CD14-positive monocyte (primary cell): ENCODE results near the gene CCL4. TPM values are rescaled to one million over a fixed set of nuclear protein-coding genes. Genes with fewer than 3 reads are reported as not detected.

Experiments
- DNase-seq, 3 donors: peaks; one replicate each; pipeline ENCODE4 v3.0.0-alpha.2; 2011 to 2022
- H2AFZ ChIP-seq: 2 replicates; pipeline ENCODE4 v1.6.0; 2012; ENCODE audit warnings: mild to moderate bottlenecking, low read depth, low read length, inconsistent platforms; ENCODE audit not compliant: insufficient read depth, poor library complexity, severe bottlenecking
- H3K27ac ChIP-seq, 2 donors: 1 replicate in 1 of 2; 2 replicates in 1 of 2; pipeline ENCODE4 v1.5.1; 2012 to 2013; ENCODE audit warnings: low read length in 2 of 2, control low read depth in 1 of 2, inconsistent platforms in 1 of 2, low read depth in 1 of 2, mild to moderate bottlenecking in 1 of 2
- H3K27me3 ChIP-seq, 2 donors: one replicate each; pipeline versions ENCODE4 v1.6.0 to v1.6.1; 2011 to 2013; ENCODE audit warnings: low read length in 2 of 2; ENCODE audit not compliant: control insufficient read depth in 2 of 2, insufficient read depth in 2 of 2
- H3K36me3 ChIP-seq, 2 donors: replicated peaks in 1 of 2; 1 replicate in 1 of 2; 2 replicates in 1 of 2; pipeline versions ENCODE4 v1.5.1 to v1.6.1; 2012 to 2013; ENCODE audit warnings: low read length in 2 of 2, control low read depth in 1 of 2, inconsistent platforms in 1 of 2, mild to moderate bottlenecking in 1 of 2; ENCODE audit not compliant: insufficient read depth in 2 of 2, control insufficient read depth in 1 of 2
- H3K4me1 ChIP-seq, 2 donors: 1 replicate in 1 of 2; 2 replicates in 1 of 2; pipeline versions ENCODE4 v1.5.1 to v1.6.1; 2012 to 2013; ENCODE audit warnings: low read length in 2 of 2, control low read depth in 1 of 2, inconsistent platforms in 1 of 2, mild to moderate bottlenecking in 1 of 2, moderate library complexity in 1 of 2; ENCODE audit not compliant: insufficient read depth in 2 of 2, control insufficient read depth in 1 of 2
- H3K4me2 ChIP-seq: replicated peaks from 2 replicates; pipeline ENCODE3; 2012; ENCODE audit warnings: low read length, moderate library complexity, mild to moderate bottlenecking; ENCODE audit not compliant: poor library complexity, severe bottlenecking; ENCODE audit errors: extremely low read depth
- H3K4me3 ChIP-seq, 3 experiments: fragments of 200-600 bp in 1 of 3; sonication (generic) in 1 of 3; replicated peaks in 1 of 3; 1 replicate in 2 of 3; 2 replicates in 1 of 3; pipeline ENCODE4 v1.5.1; 2011 to 2013; ENCODE audit warnings: low read length in 3 of 3, mild to moderate bottlenecking in 3 of 3, control low read depth in 2 of 3, low read depth in 2 of 3, inconsistent platforms in 1 of 3, moderate library complexity in 1 of 3
- H3K79me2 ChIP-seq: 2 replicates; pipeline ENCODE4 v1.6.0; 2012; ENCODE audit warnings: mild to moderate bottlenecking, control low read depth, inconsistent platforms, low read length, moderate library complexity; ENCODE audit not compliant: insufficient read depth
- H3K9ac ChIP-seq: 2 replicates; pipeline ENCODE4 v1.6.0; 2017; ENCODE audit warnings: low read length, mild to moderate bottlenecking; ENCODE audit not compliant: insufficient read depth, poor library complexity, severe bottlenecking
- H3K9me3 ChIP-seq, 2 donors: replicated peaks in 1 of 2; 1 replicate in 1 of 2; 2 replicates in 1 of 2; pipeline versions ENCODE4 v1.5.1 to v1.6.1; 2012 to 2013; ENCODE audit warnings: low read length in 2 of 2, control low read depth in 1 of 2; ENCODE audit not compliant: control insufficient read depth in 1 of 2, insufficient read depth in 1 of 2
- H4K20me1 ChIP-seq: 2 replicates; pipeline ENCODE4 v1.6.0; 2012; ENCODE audit warnings: mild to moderate bottlenecking, low read length, control low read depth, moderate library complexity; ENCODE audit not compliant: insufficient read depth
- H3K27ac Mint-ChIP-seq, 7 donors: one replicate each; pipeline ENCODE4 v1.8.0; 2020; ENCODE audit warnings: mild to moderate bottlenecking in 7 of 7, mixed read lengths in 7 of 7, moderate library complexity in 6 of 7, inconsistent platforms in 2 of 7
- H3K27me3 Mint-ChIP-seq, 3 donors: one replicate each; pipeline ENCODE4 v1.8.0; 2021 to 2022; ENCODE audit warnings: low read depth in 3 of 3, mild to moderate bottlenecking in 3 of 3, mixed read lengths in 3 of 3, moderate library complexity in 3 of 3, inconsistent platforms in 1 of 3
- H3K36me3 Mint-ChIP-seq, 2 donors: one replicate each; pipeline ENCODE4 v1.8.0; 2020; ENCODE audit warnings: mixed read lengths in 2 of 2, inconsistent platforms in 1 of 2, mild to moderate bottlenecking in 1 of 2
- H3K4me1 Mint-ChIP-seq: one replicate; pipeline ENCODE4 v1.8.0; 2020; ENCODE audit warnings: mild to moderate bottlenecking, mixed read lengths
- H3K4me3 Mint-ChIP-seq, 2 donors: one replicate each; pipeline ENCODE4 v1.8.0; 2020; ENCODE audit warnings: mild to moderate bottlenecking in 2 of 2, mixed read lengths in 2 of 2, moderate library complexity in 1 of 2
- H3K9me3 Mint-ChIP-seq, 7 donors: one replicate each; pipeline ENCODE4 v1.8.0; 2020 to 2022; ENCODE audit warnings: mixed read lengths in 7 of 7, mild to moderate bottlenecking in 6 of 7, moderate library complexity in 6 of 7, inconsistent platforms in 2 of 7
- WGBS: methylation state at CpG from one replicate; pipeline ENCODE4 v1.1.5; 2013; ENCODE audit warnings: missing lambda C conversion rate; ENCODE audit not compliant: insufficient coverage; 5-methylcytosine and 5-hydroxymethylcytosine counted together
- intact Hi-C, 2 donors: fragments of 100-400 bp; cut with micrococcal nuclease; formaldehyde crosslinking; loops; one replicate each; pipeline versions ENCODE4 v1.15.0 to v1.15.1; 2023
- polyA plus RNA-seq, 3 donors: library from polyadenylated mRNA; depleted of rRNA in 1 of 3; unstranded in 2 of 3; stranded (reverse) in 1 of 3; fragments of 300-500 nt in 2 of 3; fragments of >200 nt in 1 of 3; fragmentation: Illumina TruSeq in 2 of 3; gene quantifications; 1 replicate in 2 of 3; 2 replicates in 1 of 3; pipeline ENCODE4 v1.2.3, GENCODE V29; 2012 to 2021
- TF ChIP-seq, protein P1 (sequence below): fragments of 200-600 bp; IDR thresholded peaks from one replicate; pipeline ENCODE4 v1.8.0; 2022; ENCODE audit warnings: antibody characterized with exemption, mild to moderate bottlenecking

CCL4 gene
- polyA plus RNA-seq, 3 donors, result 11.8 to 41.7 (median 40.6) TPM

- Histone ChIP-seq H3K27me3 (no peaks in the 10 kb centered on the region), H3K4me1 (peaks cover 15 to 24% of the 10 kb centered on the region in 2 donors), H3K27ac (no peak overlapping the region), H3K9me3 (peaks cover 17 to 25% of the 10 kb centered on the region in 2 donors), H3K79me2 (no peaks in the 10 kb centered on the region), H3K36me3 (no peaks in the 10 kb centered on the region), H2AFZ (no peak overlapping the region), H3K4me3 (no peak overlapping the region), H3K9ac (no peak overlapping the region), H4K20me1 (no peaks in the 10 kb centered on the region), H3K4me2 (no peak overlapping the region)
- Mint-ChIP-seq H3K27me3 (peaks cover 0 to 7% (median 1%) of the 10 kb centered on the region in 3 donors), H3K9me3 (peaks cover 14 to 29% (median 24%) of the 10 kb centered on the region in 7 donors), H3K36me3 (peaks cover 0 to 3% of the 10 kb centered on the region in 2 donors), H3K4me3 (no peak overlapping the region), H3K4me1 (peaks cover 28% of the 10 kb centered on the region), H3K27ac (peak overlapping the region in 1 of 7 donors; percentile 59)
- intact Hi-C loops, result no loop called here
- WGBS, result 80% methylated on average over 2 of the region's 7 CpGs
- TF ChIP-seq, protein P1, sequence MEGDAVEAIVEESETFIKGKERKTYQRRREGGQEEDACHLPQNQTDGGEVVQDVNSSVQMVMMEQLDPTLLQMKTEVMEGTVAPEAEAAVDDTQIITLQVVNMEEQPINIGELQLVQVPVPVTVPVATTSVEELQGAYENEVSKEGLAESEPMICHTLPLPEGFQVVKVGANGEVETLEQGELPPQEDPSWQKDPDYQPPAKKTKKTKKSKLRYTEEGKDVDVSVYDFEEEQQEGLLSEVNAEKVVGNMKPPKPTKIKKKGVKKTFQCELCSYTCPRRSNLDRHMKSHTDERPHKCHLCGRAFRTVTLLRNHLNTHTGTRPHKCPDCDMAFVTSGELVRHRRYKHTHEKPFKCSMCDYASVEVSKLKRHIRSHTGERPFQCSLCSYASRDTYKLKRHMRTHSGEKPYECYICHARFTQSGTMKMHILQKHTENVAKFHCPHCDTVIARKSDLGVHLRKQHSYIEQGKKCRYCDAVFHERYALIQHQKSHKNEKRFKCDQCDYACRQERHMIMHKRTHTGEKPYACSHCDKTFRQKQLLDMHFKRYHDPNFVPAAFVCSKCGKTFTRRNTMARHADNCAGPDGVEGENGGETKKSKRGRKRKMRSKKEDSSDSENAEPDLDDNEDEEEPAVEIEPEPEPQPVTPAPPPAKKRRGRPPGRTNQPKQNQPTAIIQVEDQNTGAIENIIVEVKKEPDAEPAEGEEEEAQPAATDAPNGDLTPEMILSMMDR, result no peak
- no peak for DNase-seq
Observed at GRCh38 chr17:36127199-36127893, 23.7 kb downstream of the CCL4 start.

GRCh38 chr17:36127911-36128310 lies 24.3 kb downstream of the CCL4 start:
- H3K9me3 ChIP-seq, result peaks cover 17 to 25% of the 10 kb centered on the region in 2 donors
- no peaks in the 10 kb centered on the region for H3K36me3 ChIP-seq
- no peak overlapping the region for H2AFZ ChIP-seq
- no peaks in the 10 kb centered on the region for H3K27me3 ChIP-seq
- H3K27ac ChIP-seq, result no peak overlapping the region
- Mint-ChIP-seq H3K36me3 (peaks cover 0 to 3% of the 10 kb centered on the region in 2 donors), H3K27me3 (peaks cover 0 to 7% (median 1%) of the 10 kb centered on the region in 3 donors), H3K4me3 (no peak overlapping the region), H3K27ac (peak overlapping the region in 1 of 7 donors; percentile 59), H3K9me3 (peaks cover 14 to 29% (median 24%) of the 10 kb centered on the region in 7 donors), H3K4me1 (peaks cover 33% of the 10 kb centered on the region)
- TF ChIP-seq, protein P1, result no peak
- DNase-seq, result peak in 1 of 3 donors; percentile 27
- intact Hi-C loops, result no loop called here
- H3K4me3 ChIP-seq, result no peak overlapping the region
- 46% methylated on average over 3 of the region's 6 CpGs for WGBS
- H3K9ac ChIP-seq, result no peak overlapping the region
- H3K79me2 ChIP-seq, result no peaks in the 10 kb centered on the region
- peaks cover 15 to 27% of the 10 kb centered on the region in 2 donors for H3K4me1 ChIP-seq
- no peaks in the 10 kb centered on the region for H4K20me1 ChIP-seq
- H3K4me2 ChIP-seq, result no peak overlapping the region
